ENCODE measurements around the gene AKAP13.

The AKAP13 gene

GRCh38 chr15:85725564-85725963 is 345.2 kb downstream of the AKAP13 start:
- DNase-seq (ENCODE audit: low read depth, low spot score): no peak

DNA sequence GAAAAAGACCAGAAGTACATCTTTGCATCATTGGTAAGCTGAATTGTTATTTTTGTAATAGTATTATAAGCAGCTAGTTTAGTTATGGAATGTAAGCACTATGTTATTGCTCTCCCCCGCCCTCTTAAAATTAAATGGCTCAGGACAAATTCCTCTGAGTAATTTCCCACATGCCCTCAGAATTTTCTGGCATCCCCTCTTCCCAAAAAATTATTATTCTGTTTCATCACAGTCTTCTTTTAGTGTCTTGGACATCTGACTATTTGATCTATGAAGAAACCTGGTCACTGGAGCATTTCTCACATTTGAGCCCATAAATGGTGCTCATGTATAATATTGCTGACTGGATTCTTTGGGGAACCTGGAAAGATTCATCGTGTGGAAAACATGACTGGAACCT is 346.1 kb downstream of the AKAP13 start:
- DNase-seq (ENCODE audit: low read depth, low spot score): no peak

GRCh38 chr15:85727068-85727467 is 346.7 kb downstream of the AKAP13 start:
- DNase-seq (ENCODE audit: low read depth, low spot score): no peak

DNA sequence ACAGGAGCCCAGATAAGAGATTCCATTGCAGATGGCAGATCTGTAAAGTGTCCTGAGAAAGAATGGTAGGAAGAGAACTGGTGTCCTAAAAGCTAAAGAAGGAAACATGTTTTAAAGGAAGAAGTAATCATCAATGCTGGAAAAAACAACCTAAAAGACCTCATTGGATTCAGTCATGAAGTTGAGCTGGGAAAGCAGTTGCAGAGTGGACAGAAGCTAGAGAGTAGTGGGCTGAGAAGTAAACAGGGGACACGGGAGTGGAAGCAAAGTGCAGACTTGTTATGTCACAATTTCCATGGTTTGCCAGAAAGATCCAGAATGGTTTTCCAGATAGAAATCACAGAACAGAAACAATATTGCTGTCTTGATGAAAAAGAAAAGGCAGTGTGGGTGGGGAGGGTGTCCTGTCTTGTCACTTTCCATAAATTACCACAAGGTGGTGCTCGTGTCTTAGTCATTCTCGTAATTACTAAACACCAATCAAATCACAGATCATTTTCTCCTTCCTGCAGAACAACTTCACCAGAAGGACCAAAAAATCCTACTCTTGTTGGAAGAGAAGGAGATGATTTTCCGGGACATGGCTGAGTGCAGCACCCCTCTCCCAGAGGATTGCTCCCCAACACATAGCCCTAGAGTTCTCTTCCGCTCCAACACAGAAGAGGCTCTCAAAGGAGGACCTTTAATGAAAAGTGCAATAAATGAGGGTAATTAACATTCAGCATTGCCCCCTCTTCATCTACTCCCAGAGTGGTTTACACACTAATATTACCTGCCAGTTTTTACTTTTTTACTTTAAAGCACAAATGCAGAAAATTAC is 349.8 kb downstream of the AKAP13 start:
- DNase-seq (ENCODE audit: low read depth, low spot score): no peak

- no peak for DNase-seq (ENCODE audit: low read depth, low spot score)
Measured at GRCh38 chr15:85733416-85733815, 353.0 kb downstream of the AKAP13 start.

GRCh38 chr15:85737061-85737460 is 356.7 kb downstream of the AKAP13 start:
- DNase-seq (ENCODE audit: low read depth, low spot score): no peak

GRCh38 chr15:85741021-85741421 is 360.6 kb downstream of the AKAP13 start:
- no peak for DNase-seq (ENCODE audit: low read depth, low spot score)

- DNase-seq (ENCODE audit: low read depth, low spot score): no peak
Measured at GRCh38 chr15:85741662-85742061, 361.3 kb downstream of the AKAP13 start.

GRCh38 chr15:85742186-85742821 is 361.9 kb downstream of the AKAP13 start:
- no peak for DNase-seq (ENCODE audit: low read depth, low spot score)

DNA sequence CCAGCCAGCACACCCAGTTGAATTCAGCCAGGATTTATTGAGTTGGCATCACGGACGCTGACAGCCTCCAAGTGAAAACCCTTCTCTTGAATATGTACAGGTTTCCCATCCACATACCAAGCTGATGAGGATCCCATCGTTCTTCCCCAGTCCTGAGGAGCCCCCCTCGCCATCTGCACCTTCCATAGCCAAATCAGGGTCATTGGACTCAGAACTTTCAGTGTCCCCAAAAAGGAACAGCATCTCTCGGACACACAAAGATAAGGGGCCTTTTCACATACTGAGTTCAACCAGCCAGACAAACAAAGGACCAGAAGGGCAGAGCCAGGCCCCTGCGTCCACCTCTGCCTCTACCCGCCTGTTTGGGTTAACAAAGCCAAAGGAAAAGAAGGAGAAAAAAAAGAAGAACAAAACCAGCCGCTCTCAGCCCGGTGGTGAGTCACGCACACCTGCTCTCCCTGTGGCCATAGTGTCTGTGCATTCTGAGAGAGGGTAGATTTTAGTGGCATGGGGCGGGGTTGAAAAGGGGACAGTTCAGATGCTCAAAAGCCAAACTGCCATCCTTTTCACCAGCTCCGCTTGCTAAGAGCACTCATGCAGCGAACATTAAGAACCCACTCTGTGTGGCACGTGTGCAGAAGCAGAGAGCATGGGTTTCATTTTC is 363.1 kb downstream of the AKAP13 start:
- no peak for DNase-seq (ENCODE audit: low read depth, low spot score)

GRCh38 chr15:85744579-85744978 is 364.2 kb downstream of the AKAP13 start:
- no peak for DNase-seq (ENCODE audit: low read depth, low spot score)

DNA sequence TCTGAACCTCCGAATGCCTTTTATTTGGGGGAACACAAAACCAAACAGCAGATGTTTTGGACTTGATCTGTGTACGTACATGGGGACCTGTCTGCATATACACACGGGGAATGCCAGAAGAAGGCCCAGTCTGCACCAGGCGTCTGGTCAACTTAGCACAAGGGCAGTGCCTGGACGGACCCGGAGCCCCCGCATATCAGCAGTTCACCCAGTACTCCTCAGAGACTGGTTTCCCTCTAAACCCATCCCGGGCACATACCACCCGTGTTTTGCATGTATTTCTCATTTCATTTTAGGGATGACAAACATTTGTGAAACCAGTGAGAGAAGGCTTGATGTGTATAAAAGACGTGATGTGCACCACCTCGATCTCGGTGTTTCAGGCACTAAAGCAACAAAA is 364.6 kb downstream of the AKAP13 start:
- DNase-seq (ENCODE audit: low read depth, low spot score): no peak

DNA sequence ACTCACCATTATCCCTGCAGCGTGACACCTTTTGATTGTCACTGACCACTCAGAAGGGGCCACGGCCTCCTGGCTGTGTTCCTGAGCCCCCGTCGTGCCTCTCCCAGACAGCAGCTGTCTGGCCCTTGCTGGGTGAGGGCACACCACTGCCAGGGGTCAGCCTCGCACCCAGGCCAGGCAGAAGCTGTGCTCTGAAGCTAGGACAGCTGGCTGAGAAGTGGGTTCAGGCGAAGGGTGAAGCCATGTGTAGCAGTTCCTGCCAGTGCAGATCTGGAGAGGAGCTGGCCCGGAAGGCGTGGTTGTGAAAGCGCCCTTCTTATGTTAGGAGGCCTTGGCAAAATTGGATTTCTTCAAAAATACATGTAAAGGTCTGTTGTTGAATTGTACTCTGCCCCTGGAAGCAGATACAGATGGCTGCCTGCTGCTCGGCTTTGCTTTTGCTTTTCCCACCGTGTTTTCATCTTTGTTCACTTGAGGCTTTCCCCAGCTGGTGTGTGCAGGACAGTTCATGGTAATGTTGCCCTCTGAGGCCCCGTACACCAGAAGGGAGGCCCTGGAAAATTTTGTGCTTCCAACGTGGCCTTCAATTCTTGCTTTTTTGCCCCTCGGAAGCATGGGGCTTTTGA is 365.2 kb downstream of the AKAP13 start:
- DNase-seq (ENCODE audit: low read depth, low spot score): no peak

DNA sequence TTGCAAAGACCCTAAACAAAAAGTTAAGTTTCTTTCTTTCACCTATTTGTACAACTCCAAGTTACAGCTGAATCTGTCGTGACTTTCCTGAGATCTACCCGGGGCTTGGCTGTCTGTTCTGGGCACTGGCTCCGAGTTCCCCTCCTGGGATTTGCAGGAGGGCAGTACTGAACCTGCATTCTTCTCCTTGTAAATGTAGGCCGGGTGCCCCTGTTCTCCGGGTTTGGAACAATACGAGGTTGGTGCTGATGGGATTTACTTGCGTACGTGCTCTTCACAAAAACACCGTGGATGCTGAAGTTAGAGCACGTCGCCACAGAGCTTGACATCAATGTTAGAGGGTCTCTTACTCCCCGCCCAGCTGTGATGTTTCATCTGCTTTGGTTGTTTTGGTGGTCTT is 366.2 kb downstream of the AKAP13 start:
- no peak for DNase-seq (ENCODE audit: low read depth, low spot score)

GRCh38 chr15:85748176-85748575 is 367.8 kb downstream of the AKAP13 start:
- no peak for DNase-seq (ENCODE audit: low read depth, low spot score)

- no peak for DNase-seq (ENCODE audit: low read depth, low spot score)
Measured at GRCh38 chr15:85748729-85749128, 368.3 kb downstream of the AKAP13 start.

DNA sequence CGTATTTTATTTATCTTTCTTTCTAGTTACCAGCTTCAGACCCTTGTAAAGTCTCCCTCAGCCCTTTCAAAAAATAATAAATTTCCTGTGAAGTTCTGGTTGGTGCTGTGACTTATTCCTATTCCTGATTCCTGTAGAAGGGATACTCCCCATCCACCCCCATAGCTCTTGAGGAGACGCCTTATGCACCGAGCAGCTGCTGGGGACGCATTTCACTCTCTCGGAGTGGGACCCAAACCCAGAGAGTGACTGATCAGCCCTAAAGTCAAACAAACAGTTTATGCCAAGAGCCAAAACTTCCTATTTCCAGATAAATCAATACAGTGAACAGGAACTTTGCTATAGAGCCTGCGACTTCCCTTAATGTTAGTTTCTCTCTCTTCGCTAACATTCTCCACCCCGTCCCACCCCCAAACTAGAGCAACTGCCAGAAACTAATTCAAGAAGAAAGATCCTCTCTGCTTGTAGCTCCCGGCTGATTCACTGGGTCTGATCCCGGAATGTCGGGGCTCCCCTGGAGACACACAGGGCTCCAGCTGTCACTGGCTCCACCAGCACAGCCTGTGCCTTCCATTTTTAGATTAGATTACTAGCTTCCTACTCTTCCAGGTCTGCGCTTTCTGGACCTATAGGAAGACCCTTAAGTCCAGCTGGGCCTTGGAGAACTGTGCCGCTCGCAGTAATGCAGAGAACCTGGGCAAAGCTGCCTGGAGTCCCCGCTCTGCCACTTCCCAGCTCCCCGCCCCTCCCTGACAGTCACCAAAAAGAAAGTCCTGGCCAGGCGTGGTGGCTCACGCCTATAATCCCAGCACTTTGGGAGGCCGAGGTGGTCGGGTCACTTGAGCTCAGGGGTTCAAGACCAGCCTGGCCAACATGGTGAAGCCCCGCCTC is 369.1 kb downstream of the AKAP13 start:
- DNase-seq (ENCODE audit: low read depth, low spot score): no peak

DNA sequence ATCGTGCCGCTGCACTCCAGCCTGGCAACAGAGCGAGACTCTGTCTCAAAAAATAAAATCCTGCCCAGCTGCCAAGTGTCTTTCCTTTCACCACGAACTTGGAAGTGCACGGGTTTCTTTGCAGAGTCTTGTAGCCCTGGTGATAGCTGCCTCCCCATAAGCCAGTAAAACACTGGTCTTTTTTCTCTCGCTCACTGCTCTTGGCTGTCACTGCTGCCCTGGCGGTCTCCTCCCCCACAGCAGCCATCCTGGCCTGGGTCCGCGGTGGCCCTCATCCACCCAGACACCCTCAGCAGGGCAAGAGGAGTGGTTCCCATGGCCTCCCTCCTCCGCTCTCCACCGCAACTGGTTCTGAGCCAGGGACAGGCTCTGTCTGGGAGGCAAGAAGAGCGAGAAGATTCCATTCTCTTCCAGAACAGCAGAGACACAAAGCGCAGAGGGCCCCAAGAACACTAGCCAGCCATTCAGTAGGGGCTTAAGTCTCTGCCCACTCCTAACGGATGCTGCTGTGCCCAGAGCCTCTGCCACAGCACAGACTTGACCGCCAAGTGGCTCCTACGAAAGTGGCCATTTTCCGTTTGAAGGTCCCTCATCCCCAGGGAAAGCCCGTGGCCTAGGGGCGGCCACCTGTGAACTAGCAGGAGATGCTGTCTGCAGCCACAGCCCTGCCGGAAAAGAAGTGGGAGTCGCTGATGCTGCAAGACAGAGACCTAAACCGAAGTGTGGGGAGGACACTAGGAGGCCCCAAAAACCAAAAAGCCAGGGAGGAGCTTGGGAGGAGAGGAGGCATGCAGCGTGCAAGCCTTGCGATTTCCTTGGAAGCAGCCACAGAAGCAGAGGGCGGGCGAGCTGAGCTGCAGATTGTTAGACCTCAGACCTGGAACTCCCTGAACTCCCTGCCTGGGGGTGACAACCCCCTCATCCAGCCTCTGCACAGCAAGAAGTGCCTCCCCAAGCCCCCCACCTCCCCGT is 370.2 kb downstream of the AKAP13 start:
- no peak for DNase-seq (ENCODE audit: low read depth, low spot score)

DNA sequence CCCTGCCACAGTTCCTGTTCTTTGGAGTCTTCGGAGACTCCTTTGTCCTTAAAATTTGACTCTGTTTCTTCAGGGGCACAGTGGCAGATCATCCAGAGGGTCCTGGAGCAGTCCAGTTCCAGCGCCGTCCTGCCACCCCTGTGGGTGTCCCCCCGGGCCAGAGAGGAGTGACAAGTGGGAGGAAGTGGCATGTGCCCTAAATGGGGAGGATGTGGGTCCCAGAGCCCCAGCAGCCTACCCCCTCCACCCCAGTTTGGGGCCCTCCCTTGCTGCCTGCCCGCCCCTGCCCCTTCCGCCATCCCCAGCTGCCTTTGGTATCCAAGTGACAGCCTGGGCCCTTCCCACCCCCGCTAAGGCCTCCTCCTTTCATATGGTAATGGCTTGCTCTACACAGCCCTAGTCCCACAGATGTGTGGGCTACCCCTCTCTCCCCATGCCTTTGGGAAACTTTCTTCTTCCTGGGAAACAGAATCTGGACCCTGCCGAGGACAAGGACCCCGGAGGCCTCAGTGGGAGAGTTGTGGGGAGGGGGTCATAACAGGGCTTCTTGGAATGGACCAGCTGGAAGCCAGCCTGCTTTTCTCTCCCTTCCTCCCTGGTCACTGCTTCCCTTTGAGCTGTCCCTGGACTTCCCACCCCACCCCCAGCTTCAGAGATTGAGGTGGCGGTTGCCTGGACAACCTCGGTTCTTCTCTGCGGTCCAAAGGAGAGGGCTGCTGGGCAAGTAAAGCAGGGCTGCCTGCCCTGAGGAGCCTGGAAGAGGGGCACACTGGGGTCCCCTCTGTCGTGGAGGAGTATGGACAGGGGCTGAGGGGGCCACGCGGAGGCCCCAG is 371.1 kb downstream of the AKAP13 start:
- DNase-seq (ENCODE audit: low read depth, low spot score): no peak

All from activated CD4-positive, CD25-positive, alpha-beta regulatory T cell treated with anti-CD3 and anti-CD28 coated beads, Interleukin-2, amount 50 U/mL, for 16 hours (primary cell).